ENCODE data around the gene OBSCN. TPM values are rescaled to one million over a fixed set of nuclear protein-coding genes. Genes with fewer than 3 reads are reported as not detected.

OBSCN gene
- total and polyA plus RNA-seq, 10 of the 15 experiments (the other 5 are each of a cell fraction or from before 2014, with no cell fraction given), result 0.01 to 0.36 (median 0.08) TPM; not detected in 2

DNA sequence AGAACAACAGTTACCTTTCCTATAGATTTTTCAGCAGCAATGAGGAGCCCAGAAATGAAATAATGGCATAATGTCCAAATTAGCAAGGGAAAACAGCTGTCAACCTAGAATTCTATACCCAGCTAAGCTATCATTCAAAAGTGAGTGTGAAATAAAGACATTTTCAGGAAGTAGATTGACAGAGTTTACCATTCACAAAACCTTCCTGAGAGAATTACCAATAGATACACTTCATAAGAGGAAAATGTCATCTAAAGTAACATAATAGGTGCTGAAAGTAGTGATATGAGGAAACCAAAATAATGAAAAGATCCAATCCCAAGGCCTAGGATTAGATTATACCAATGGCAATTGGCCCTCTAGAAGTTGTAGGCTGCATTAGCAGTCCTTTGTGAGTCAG is 34.6 kb downstream of the OBSCN start:
- TF ChIP-seq TCF7 (IDR thresholded peaks at IDR 0.05; ENCODE audit: borderline replicate concordance) (no peak), ZNF384 (IDR thresholded peaks at IDR 0.05; ENCODE audit: borderline replicate concordance, low read depth, low read length) (no peak), SRF (IDR thresholded peaks at IDR 0.05; ENCODE audit: low read depth in 2 of 2, low read length in 2 of 2) (no peak), POLR2AphosphoS2 (IDR thresholded peaks at IDR 0.05; ENCODE audit: low read depth, low read length) (no peak), BMI1 (IDR thresholded peaks at IDR 0.05; ENCODE audit: borderline replicate concordance) (no peak), TCF3 (IDR thresholded peaks at IDR 0.05; ENCODE audit: borderline replicate concordance, insufficient read depth, low read depth, low read length) (no peak)
- TF ChIP-seq, protein P1, sequence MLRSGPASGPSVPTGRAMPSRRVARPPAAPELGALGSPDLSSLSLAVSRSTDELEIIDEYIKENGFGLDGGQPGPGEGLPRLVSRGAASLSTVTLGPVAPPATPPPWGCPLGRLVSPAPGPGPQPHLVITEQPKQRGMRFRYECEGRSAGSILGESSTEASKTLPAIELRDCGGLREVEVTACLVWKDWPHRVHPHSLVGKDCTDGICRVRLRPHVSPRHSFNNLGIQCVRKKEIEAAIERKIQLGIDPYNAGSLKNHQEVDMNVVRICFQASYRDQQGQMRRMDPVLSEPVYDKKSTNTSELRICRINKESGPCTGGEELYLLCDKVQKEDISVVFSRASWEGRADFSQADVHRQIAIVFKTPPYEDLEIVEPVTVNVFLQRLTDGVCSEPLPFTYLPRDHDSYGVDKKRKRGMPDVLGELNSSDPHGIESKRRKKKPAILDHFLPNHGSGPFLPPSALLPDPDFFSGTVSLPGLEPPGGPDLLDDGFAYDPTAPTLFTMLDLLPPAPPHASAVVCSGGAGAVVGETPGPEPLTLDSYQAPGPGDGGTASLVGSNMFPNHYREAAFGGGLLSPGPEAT (IDR thresholded peaks at IDR 0.05; ENCODE audit: low read depth), result no peak
- H4K20me1 ChIP-seq (ENCODE audit: control insufficient read depth, insufficient read depth), result no peaks in the 10 kb centered on the region
- H3K9ac ChIP-seq (ENCODE audit: control insufficient read depth, insufficient read depth, low read length), result no peak overlapping the region
- no peak for DNase-seq (ENCODE audit: low read depth, low spot score)
- ChIA-PET CTCF (no interaction called here), RAD21 (ENCODE audit: unreplicated experiment) (no interaction called here), POLR2A (no interaction called here), SMC1A (ENCODE audit: uncharacterized antibody, unreplicated experiment) (no interaction called here)
- H3K4me3 ChIP-seq, result no peak overlapping the region
- no peak for ATAC-seq
- intact Hi-C loops (cut with micrococcal nuclease; ENCODE audit: unreplicated experiment), result no loop called here
- peaks cover 2% of the 10 kb centered on the region; the same call in 2 of the 3 replicates for H3K9me3 ChIP-seq (replicated peaks; ENCODE audit: control insufficient read depth, insufficient read depth, low read length)
- no peaks in the 10 kb centered on the region for H3K79me2 ChIP-seq (ENCODE audit: control insufficient read depth, insufficient read depth, low read length)
- no peaks in the 10 kb centered on the region for H3K4me1 ChIP-seq (ENCODE audit: control insufficient read depth, insufficient read depth, low read length)
- no peak for FAIRE-seq
- no peak overlapping the region for H3K27ac ChIP-seq (ENCODE audit: control insufficient read depth, insufficient read depth)
- no peak overlapping the region for H3K4me2 ChIP-seq (ENCODE audit: control insufficient read depth, insufficient read depth)
- no peaks in the 10 kb centered on the region for H3K36me3 ChIP-seq (ENCODE audit: control insufficient read depth in 2 of 2, insufficient read depth in 2 of 2, low read length in 1 of 2)
- no peaks in the 10 kb centered on the region for H3K27me3 ChIP-seq (replicated peaks in 1 of 2; ENCODE audit: control insufficient read depth in 2 of 2, insufficient read depth in 2 of 2, low read length in 1 of 2)
- H2AFZ ChIP-seq (ENCODE audit: control insufficient read depth, low read depth, low read length), result no peak overlapping the region
- BruUV-seq (replicated peaks), result no TSS peak
- in situ Hi-C loops (cut with MboI), result no loop called here

DNA sequence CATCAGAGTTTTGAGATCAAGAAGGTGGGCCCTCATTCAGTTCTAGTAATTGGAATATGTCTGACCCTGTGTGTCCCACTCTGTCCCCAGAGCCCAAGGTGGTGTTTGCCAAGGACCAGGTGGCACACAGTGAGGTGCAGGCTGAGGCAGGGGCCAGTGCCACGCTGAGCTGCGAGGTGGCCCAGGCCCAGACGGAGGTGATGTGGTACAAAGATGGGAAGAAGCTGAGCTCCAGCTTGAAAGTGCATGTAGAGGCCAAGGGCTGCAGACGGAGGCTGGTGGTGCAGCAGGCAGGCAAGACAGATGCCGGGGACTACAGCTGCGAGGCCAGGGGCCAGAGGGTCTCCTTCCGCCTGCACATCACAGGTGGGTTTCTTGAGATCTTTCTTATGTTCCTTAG is 35.2 kb downstream of the OBSCN start:
- ChIA-PET SMC1A (ENCODE audit: uncharacterized antibody, unreplicated experiment) (no interaction called here), CTCF (no interaction called here), POLR2A (no interaction called here), RAD21 (ENCODE audit: unreplicated experiment) (no interaction called here)
- BruUV-seq (replicated peaks), result no TSS peak
- H3K27me3 ChIP-seq (replicated peaks in 1 of 2; ENCODE audit: control insufficient read depth in 2 of 2, insufficient read depth in 2 of 2, low read length in 1 of 2), result no peaks in the 10 kb centered on the region
- no peaks in the 10 kb centered on the region for H3K4me1 ChIP-seq (ENCODE audit: control insufficient read depth, insufficient read depth, low read length)
- no peaks in the 10 kb centered on the region for H4K20me1 ChIP-seq (ENCODE audit: control insufficient read depth, insufficient read depth)
- WGBS (ENCODE audit: insufficient coverage, insufficient replicate concordance, low lambda C conversion rate, missing lambda C conversion rate), result 45% methylated on average over 7 of the region's 7 CpGs
- H3K36me3 ChIP-seq (ENCODE audit: control insufficient read depth in 2 of 2, insufficient read depth in 2 of 2, low read length in 1 of 2), result no peaks in the 10 kb centered on the region
- no peak overlapping the region for H3K4me3 ChIP-seq
- H3K9me3 ChIP-seq (replicated peaks; ENCODE audit: control insufficient read depth, insufficient read depth, low read length), result peaks cover 2% of the 10 kb centered on the region; the same call in 2 of the 3 replicates
- no peak overlapping the region for H3K27ac ChIP-seq (ENCODE audit: control insufficient read depth, insufficient read depth)
- no peak overlapping the region for H2AFZ ChIP-seq (ENCODE audit: control insufficient read depth, low read depth, low read length)
- H3K4me2 ChIP-seq (ENCODE audit: control insufficient read depth, insufficient read depth), result no peak overlapping the region
- FAIRE-seq (no peak), ATAC-seq (no peak), DNase-seq (ENCODE audit: low read depth, low spot score) (no peak)
- no peak for TF ChIP-seq CBFB (IDR thresholded peaks at IDR 0.05; ENCODE audit: low read depth)
- TF ChIP-seq, protein P2, sequence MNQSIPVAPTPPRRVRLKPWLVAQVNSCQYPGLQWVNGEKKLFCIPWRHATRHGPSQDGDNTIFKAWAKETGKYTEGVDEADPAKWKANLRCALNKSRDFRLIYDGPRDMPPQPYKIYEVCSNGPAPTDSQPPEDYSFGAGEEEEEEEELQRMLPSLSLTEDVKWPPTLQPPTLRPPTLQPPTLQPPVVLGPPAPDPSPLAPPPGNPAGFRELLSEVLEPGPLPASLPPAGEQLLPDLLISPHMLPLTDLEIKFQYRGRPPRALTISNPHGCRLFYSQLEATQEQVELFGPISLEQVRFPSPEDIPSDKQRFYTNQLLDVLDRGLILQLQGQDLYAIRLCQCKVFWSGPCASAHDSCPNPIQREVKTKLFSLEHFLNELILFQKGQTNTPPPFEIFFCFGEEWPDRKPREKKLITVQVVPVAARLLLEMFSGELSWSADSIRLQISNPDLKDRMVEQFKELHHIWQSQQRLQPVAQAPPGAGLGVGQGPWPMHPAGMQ (IDR thresholded peaks at IDR 0.05; ENCODE audit: borderline replicate concordance), result no peak
- TF ChIP-seq, protein P3, sequence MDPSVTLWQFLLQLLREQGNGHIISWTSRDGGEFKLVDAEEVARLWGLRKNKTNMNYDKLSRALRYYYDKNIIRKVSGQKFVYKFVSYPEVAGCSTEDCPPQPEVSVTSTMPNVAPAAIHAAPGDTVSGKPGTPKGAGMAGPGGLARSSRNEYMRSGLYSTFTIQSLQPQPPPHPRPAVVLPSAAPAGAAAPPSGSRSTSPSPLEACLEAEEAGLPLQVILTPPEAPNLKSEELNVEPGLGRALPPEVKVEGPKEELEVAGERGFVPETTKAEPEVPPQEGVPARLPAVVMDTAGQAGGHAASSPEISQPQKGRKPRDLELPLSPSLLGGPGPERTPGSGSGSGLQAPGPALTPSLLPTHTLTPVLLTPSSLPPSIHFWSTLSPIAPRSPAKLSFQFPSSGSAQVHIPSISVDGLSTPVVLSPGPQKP (IDR thresholded peaks at IDR 0.05; ENCODE audit: low read depth, low read length), result no peak
- TF ChIP-seq TARDBP (IDR thresholded peaks at IDR 0.05; ENCODE audit: borderline replicate concordance), result no peak
- TF ChIP-seq NBN (IDR thresholded peaks at IDR 0.05), result no peak
- no peaks in the 10 kb centered on the region for H3K79me2 ChIP-seq (ENCODE audit: control insufficient read depth, insufficient read depth, low read length)
- in situ Hi-C loops (cut with MboI) (no loop called here), intact Hi-C loops (cut with micrococcal nuclease; ENCODE audit: unreplicated experiment) (no loop called here)
- no peak overlapping the region for H3K9ac ChIP-seq (ENCODE audit: control insufficient read depth, insufficient read depth, low read length)
